Calu3 (cell line): ENCODE measurements around the gene DOLK. TPM values are rescaled to one million over a fixed set of nuclear protein-coding genes. Genes with fewer than 3 reads are reported as not detected.

Experiments
- BruUV-seq: library from RNA; stranded (reverse); fragments of 400-500 nt; replicated peaks from 2 replicates; lab custom pipeline; 2021; lab: Mats Ljungman, UMichigan
- CTCF ChIA-PET: fragments of 300-600 bp; sonication (Branson Sonifier 250); formaldehyde crosslinking; loops from one replicate; lab custom pipeline; 2022; ENCODE audit warnings: antibody characterized with exemption; lab: Charles Lee
- DNase-seq: peaks from one replicate; pipeline ENCODE4 v3.0.0; 2022
- H3K27ac Mint-ChIP-seq: one replicate; pipeline ENCODE4 v1.8.0; 2022; ENCODE audit warnings: mixed read lengths; ENCODE audit not compliant: unreplicated experiment
- H3K27me3 Mint-ChIP-seq: one replicate; pipeline ENCODE4 v1.8.0; 2022; ENCODE audit warnings: mixed read lengths; ENCODE audit not compliant: unreplicated experiment
- H3K36me3 Mint-ChIP-seq: one replicate; pipeline ENCODE4 v1.8.0; 2022; ENCODE audit warnings: mild to moderate bottlenecking, moderate library complexity, mixed read lengths; ENCODE audit not compliant: insufficient read depth, unreplicated experiment
- H3K4me1 Mint-ChIP-seq: one replicate; pipeline ENCODE4 v1.8.0; 2022; ENCODE audit warnings: mild to moderate bottlenecking, low read depth, mixed read lengths; ENCODE audit not compliant: unreplicated experiment
- H3K4me3 Mint-ChIP-seq: one replicate; pipeline ENCODE4 v1.8.0; 2022; ENCODE audit warnings: mild to moderate bottlenecking, low read depth, moderate library complexity, mixed read lengths; ENCODE audit not compliant: unreplicated experiment
- H3K9me3 Mint-ChIP-seq: one replicate; pipeline ENCODE4 v1.8.0; 2022; ENCODE audit warnings: low read depth, mixed read lengths; ENCODE audit not compliant: unreplicated experiment
- intact Hi-C: fragments of 100-400 bp; cut with micrococcal nuclease; formaldehyde crosslinking; loops from one replicate; pipeline ENCODE4 v1.10.0; 2022; ENCODE audit not compliant: unreplicated experiment
- total RNA-seq: library from RNA; stranded (reverse); gene quantifications from 2 replicates; pipeline ENCODE4 v1.2.3, GENCODE V29; 2022
- TF ChIP-seq, protein P1 (sequence below): fragments of 200-600 bp; IDR thresholded peaks from one replicate; pipeline ENCODE4 v1.8.0; 2022; ENCODE audit warnings: antibody characterized with exemption; ENCODE audit not compliant: unreplicated experiment

DOLK gene
- total RNA-seq, 1 experiment from 2014 or later: 14.7 TPM

DNA sequence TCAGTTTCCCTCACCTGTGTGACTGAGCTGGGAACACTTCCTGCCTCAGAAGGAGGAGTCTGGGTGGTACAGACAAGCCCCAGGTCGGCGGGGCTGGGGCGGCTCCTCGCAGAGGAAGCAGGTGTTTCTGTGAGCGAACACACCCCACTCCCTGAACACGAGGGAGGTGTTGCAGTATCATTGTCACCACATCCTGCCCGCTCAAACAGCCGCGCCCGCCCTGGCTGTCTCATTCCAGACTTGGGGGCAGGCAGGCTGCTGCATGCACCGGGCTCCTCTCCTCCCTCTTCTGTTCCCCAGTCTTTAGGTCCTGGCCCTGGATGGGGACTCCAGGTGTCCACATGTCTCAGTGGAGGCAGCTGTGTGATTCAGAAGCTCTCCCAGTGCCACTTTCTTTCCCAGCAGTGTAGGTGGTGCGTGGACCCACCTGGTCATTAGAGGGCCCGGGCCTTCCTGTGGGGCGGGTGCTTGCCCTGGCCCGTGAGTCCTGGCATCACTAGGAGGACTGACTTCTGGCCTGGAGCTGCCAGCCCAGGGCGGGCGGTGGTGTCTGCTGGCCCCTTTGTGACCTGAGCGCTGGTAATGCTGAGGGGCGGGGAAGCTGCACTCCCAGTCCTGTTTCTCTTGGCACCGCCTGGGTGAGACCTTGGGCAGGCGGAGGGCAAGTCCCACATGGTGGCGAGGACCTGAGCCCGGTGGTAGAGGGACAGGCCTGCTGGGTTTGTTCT lies 44.9 kb downstream of the DOLK start:
- no peak overlapping the region for H3K4me3 Mint-ChIP-seq

DNA sequence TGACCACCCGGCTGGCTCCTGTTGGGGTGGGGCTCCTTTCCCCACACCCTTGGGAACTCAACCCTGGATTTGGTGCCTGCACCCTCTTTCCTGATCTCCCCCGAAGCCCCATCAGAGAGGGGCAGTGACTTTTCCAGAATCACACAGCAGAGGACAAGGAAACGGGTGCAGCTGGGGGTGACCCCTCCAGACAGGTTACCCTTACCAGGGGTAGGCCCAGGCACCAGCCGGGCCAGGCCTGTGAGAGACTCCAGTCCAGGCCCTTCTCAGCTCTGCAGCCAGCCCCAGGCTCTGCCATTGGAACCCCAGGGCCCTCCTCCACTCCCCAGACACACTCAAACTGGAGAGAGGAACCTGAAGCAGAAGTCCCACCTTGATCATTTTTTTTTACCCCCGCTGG lies 45.6 kb downstream of the DOLK start:
- no peaks in the 10 kb centered on the region for H3K9me3 Mint-ChIP-seq
- H3K4me3 Mint-ChIP-seq: no peak overlapping the region
- H3K27ac Mint-ChIP-seq: no peak overlapping the region
- no peak for DNase-seq
- H3K36me3 Mint-ChIP-seq: peaks cover 20% of the 10 kb centered on the region
- no TSS peak for BruUV-seq
- peaks cover 9% of the 10 kb centered on the region for H3K4me1 Mint-ChIP-seq
- intact Hi-C loops: no loop called here
- H3K27me3 Mint-ChIP-seq: no peaks in the 10 kb centered on the region
- TF ChIP-seq, protein P1, sequence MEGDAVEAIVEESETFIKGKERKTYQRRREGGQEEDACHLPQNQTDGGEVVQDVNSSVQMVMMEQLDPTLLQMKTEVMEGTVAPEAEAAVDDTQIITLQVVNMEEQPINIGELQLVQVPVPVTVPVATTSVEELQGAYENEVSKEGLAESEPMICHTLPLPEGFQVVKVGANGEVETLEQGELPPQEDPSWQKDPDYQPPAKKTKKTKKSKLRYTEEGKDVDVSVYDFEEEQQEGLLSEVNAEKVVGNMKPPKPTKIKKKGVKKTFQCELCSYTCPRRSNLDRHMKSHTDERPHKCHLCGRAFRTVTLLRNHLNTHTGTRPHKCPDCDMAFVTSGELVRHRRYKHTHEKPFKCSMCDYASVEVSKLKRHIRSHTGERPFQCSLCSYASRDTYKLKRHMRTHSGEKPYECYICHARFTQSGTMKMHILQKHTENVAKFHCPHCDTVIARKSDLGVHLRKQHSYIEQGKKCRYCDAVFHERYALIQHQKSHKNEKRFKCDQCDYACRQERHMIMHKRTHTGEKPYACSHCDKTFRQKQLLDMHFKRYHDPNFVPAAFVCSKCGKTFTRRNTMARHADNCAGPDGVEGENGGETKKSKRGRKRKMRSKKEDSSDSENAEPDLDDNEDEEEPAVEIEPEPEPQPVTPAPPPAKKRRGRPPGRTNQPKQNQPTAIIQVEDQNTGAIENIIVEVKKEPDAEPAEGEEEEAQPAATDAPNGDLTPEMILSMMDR: no peak
- CTCF ChIA-PET: interaction anchor here (0.6 kb wide), 1 partner anchor 26 kb away, joined by 5 read pairs; no protein-coding TSS in a partner anchor

More for the DNA sequence above, 44.9 kb downstream of the DOLK start:
- TF ChIP-seq, protein P1: no peak
- CTCF ChIA-PET: no interaction called here
- H3K9me3 Mint-ChIP-seq: no peaks in the 10 kb centered on the region
- peak overlapping the region; percentile 83 for H3K27ac Mint-ChIP-seq
- DNase-seq: peak; percentile 41
- peaks cover 15% of the 10 kb centered on the region for H3K36me3 Mint-ChIP-seq
- peaks cover 9% of the 10 kb centered on the region for H3K4me1 Mint-ChIP-seq
- no TSS peak for BruUV-seq
- H3K27me3 Mint-ChIP-seq: no peaks in the 10 kb centered on the region
- intact Hi-C loops: no loop called here

DNA sequence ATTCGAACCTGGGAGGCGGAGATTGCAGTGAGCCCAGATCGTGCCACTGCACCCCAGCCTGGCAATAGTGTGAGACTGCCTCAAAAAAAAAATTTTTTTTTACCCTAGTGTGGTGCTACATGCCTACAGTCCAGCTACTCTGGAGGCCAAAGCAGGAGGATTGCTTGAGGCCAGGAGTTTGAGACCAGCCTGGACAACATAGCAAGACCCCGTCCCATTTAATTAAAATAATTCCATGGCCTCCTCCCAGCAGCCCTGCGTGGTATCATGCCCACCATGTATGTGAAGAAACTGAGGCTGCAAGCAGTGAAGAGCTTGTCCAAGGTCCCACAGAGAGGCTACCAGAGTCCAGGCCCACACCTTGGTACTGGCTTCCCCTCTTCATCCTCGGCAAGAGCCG lies 46.0 kb downstream of the DOLK start:
- intact Hi-C loops: no loop called here
- TF ChIP-seq, protein P1: no peak
- CTCF ChIA-PET: interaction anchor here (0.6 kb wide), 1 partner anchor 25 kb away, joined by 5 read pairs; no protein-coding TSS in a partner anchor
- no peak overlapping the region for H3K4me3 Mint-ChIP-seq
- H3K27me3 Mint-ChIP-seq: no peaks in the 10 kb centered on the region
- BruUV-seq: no TSS peak
- no peak for DNase-seq
- H3K4me1 Mint-ChIP-seq: peaks cover 9% of the 10 kb centered on the region
- no peaks in the 10 kb centered on the region for H3K9me3 Mint-ChIP-seq
- peaks cover 20% of the 10 kb centered on the region for H3K36me3 Mint-ChIP-seq
- H3K27ac Mint-ChIP-seq: no peak overlapping the region

DNA sequence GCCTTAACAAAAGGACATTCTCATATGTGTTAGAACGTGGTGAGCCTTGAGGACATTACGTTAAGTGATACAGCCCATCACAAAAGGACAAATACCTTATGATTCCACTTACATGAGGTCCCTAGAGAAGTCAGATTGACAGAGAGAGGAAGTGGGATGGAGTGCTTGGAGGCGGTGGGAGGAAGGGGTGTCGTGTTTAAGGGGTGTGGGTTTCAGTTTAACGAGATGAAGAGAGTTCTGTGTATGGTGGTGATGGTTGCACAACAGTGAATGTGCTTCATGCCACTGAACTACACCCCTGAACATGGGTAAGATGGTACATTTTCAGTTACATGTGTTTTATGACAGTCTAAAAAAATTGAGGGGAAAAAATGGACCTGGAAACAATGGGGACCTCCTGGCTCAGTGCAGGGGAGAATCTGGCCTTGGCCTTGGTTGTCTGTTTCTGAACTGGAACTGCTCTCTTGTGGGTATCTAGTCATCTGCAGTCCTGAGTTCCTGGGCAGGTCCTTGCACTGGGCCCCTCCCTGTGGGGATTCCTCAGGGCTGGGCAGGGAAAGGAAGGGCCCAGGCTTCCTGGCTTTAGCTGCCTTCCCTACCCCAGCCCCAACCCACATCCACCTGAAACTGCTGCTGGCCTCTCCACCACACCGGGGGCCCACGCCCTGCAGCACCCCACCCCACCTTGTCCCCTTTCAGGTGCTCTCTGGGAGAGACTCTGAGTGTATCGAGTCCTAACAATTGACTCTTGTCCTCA lies 47.7 kb downstream of the DOLK start:
- DNase-seq: no peak
- Mint-ChIP-seq H3K27ac (peak overlapping the region; percentile 41), H3K4me3 (no peak overlapping the region), H3K9me3 (no peaks in the 10 kb centered on the region), H3K36me3 (peaks cover 20% of the 10 kb centered on the region), H3K4me1 (peaks cover 9% of the 10 kb centered on the region), H3K27me3 (no peaks in the 10 kb centered on the region)
- no TSS peak for BruUV-seq
- CTCF ChIA-PET: no interaction called here
- TF ChIP-seq, protein P1: no peak
- intact Hi-C loops: no loop called here
